DLD1 (cell line): ENCODE data around the gene AKT1.

Source experiments
- in situ Hi-C: cut with HindIII; loops from 2 replicates; pipeline ENCODE4 v1.10.0; 2017; ENCODE audit warnings: low sequenced_read_pairs

The AKT1 gene

DNA sequence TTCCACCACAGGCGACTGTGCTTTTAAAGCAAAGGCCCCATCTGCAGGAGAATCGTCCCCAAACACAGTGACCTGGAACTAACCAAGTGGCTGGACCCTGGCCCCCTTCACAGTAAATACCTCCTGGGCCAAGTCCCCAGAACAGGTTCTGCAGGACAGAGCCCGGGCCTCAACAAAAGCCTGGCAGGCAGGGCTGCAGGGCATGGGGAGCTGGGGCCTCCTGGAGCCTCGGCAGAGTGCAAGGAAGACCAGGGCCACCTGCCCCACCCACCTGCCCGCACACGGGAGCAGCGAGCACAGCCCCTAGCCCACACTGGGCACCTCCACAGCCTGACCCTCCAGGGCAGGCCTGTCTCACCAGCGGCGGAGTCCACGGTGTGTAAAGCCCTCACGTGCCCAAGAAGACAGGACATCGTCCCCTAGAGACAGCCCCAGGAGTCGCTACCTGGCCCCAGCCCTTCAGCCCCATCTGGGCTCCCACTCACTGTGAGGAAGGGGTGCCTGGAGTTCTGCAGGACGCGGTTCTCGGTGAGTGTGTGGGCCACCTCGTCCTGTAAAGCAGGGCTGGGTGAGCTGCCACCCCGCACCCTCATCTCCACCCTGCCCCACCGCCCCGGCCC is 21.0 kb downstream of the AKT1 start:
- in situ Hi-C loops, result no loop called here

DNA sequence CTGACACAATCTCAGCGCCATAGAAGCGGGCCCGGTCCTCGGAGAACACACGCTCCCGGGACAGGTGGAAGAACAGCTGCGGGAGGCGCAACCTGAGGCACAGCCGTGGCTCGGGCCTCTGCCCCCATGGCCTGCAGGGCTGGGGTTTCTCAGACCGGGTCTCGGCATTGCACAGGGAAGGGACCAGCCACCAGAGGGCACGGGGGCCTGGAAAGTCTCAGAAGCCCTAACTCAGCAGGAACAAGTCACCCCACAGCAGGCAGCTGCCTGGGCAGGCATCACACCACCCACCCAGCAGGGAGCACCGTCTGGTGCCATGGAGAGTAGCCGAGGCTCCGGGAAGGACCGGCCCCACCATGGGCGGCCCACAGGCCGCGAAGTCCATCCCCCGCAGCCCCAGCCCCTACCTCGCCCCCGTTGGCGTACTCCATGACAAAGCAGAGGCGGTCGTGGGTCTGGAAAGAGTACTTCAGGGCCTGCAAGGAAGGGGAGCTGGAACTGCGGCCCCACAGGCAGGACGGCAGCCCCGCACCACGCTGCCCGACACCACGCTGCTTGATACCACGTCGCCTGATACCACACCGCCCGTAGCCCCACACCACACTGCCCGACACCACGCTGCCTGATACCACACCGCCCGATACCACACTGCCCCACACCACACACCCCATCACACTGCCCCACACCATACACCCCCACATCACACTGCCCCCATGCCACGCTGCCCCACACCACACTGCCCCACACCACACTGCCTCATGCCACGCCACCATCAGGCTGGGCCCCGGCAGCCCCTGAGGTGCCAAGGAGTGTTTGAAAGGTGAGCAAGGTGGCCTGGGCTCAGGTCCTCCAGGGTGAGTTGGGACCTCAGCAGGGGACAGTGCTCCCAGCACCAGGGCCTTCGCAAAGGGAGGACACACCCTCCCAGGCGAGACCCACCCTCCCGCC is 21.8 kb downstream of the AKT1 start:
- in situ Hi-C loops, result no loop called here

DNA sequence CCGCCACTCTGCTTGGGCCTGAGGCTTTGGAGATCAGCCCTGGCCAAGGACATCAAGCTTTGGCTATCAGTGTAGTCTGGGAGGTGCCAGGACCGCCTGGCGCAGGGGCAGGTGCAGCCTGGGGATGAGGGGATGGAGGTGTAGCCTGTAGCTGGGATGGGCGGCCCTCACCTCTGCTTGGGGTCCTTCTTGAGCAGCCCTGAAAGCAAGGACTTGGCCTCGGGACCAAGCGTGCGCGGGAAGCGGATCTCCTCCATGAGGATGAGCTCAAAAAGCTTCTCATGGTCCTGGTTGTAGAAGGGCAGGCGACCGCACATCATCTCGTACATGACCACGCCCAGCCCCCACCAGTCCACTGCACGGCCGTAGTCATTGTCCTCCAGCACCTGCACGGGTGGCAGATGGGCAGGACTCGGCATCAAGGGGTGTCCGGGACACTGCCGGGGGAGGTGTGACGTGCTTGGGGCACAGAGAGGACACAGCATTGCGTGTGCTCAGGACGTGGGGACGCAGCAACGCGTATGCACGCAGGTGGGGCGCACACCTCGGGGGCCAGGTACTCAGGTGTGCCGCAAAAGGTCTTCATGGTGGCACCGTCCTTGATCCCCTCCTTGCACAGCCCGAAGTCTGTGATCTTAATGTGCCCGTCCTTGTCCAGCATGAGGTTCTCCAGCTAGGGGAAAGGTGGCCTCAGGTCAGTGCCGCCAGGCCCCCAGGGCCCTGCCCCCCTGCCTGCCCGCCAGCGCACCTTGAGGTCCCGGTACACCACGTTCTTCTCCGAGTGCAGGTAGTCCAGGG is 22.6 kb downstream of the AKT1 start:
- in situ Hi-C loops, result no loop called here

DNA sequence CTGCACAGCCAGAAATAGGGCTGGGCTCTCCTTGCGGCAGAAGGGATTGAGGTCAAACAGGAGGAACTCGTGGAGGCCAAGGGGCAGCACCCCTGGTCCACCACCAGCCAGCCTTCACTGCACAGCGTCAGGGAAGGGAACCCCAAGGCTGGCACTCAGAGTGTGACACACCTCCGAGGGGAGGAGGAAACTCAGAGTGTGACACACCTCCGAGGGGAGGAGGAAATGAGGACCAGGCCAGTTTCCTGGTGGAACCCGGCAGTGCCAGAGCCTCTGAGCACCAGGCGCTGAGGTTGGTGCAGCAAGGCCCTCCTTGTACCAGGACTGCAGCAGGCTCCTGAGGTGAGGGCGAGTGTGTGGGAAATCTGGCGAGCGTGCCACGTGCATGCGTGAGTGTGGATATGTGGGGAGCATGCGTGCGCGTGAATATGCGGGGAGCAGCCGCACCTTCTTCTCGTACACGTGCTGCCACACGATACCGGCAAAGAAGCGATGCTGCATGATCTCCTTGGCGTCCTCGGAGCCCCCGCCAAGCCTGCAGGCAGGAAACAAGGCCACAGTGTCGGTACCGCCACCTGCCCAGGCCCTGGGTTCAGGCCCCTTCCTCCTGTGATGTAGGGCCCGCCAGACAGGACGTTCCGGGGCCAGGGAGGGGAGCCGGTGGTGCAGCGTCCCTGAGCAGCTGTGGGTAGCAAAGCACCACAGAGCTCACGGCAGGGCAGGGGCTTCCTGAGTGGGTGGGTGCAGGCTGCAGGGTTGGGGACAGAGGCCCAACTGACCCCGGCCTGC is 23.4 kb downstream of the AKT1 start:
- in situ Hi-C loops, result no loop called here

DNA sequence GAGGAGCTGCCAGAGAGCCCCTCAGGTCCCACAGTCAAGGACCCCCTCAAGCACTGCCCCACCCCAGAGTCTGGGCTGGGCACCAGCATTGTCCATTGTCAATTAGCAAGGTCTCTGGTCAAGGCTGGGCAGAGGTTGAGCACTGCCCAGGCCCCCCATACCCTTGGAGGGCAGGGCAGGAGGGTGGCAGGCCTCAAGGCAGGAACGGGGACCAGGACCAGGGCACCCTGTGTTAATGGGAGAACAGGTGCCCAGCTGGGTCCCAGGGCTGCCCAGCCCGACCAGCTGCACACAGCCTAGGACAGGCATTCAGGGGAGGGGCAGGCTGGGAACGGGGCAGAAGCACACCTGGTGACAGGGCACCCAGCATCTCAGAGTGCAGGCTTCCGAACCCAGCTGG is 24.2 kb downstream of the AKT1 start:
- in situ Hi-C loops, result no loop called here

DNA sequence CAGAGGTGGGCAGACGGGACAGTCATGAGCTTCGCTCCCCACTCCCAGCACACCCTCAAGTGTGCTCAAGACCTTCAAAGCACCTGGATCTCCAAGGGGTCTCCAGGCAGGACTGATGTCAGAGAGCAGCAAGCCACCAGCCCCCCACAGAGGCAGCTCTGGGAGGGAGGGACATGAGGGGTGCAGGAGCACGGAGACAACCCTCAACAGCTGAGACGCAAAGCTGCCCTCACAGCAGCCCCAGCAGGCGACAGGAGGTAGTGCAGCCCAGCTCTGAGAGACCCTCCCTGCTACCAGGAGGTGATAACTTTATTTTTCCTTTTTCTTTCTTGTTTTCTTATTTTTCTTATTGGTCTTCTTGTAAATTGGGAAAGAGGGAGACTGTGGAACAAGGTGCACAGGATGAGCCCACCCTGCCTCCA is 24.7 kb downstream of the AKT1 start:
- in situ Hi-C loops, result no loop called here

DNA sequence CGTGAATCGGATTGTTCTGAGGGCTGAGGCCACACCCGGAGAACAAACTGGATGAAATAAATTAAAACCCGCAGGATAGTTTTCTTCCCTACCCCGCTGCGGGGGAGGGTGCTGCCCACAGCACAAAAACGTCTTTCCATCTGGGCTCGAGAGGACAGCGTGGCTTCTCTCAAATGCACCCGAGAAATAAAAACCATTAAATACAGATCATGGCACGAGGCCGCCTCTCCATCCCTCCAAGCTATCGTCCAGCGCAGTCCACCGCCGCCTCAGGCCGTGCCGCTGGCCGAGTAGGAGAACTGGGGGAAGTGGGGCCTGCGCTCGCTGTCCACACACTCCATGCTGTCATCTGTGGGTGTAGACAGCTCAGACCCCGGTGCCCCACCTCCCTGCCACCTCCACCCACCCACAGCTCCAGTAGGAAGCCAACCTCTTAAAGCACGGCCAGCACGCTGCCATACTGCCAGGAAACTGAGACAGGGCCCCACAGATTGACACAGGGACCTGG is 25.4 kb downstream of the AKT1 start:
- in situ Hi-C loops, result no loop called here

DNA sequence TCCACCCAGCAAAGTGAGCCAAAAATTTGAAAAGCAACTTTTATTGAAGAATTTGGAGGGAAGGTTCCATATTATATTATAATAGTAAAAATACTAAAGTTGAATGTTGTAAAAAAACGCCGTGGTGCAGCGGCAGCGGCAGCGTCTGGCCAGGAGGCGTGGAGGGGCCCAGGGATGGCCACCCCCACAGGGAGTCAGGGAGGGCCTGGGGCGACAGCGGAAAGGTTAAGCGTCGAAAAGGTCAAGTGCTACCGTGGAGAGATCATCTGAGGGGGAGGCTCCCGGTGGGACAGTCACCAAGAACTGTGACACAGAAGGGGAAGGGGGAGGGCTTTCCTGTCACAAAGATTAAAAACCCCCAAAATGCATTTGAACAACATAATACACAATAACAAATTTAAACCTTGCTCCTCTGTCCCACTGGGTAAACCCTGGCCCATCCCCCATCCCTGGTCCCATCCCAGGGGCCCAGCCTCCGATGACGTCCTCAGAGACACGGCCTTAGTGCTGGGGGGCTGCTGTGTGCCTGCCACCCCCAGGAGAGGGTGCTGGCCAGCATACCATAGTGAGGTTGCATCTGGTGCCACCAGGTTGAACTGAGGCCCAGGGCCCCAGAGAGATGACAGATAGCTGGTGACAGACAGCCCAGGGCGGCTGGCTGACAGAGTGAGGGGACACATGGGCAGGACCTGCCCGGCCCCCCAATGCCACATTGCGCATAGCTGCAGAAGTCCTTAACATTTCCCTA is 26.1 kb downstream of the AKT1 start:
- in situ Hi-C loops, result no loop called here

DNA sequence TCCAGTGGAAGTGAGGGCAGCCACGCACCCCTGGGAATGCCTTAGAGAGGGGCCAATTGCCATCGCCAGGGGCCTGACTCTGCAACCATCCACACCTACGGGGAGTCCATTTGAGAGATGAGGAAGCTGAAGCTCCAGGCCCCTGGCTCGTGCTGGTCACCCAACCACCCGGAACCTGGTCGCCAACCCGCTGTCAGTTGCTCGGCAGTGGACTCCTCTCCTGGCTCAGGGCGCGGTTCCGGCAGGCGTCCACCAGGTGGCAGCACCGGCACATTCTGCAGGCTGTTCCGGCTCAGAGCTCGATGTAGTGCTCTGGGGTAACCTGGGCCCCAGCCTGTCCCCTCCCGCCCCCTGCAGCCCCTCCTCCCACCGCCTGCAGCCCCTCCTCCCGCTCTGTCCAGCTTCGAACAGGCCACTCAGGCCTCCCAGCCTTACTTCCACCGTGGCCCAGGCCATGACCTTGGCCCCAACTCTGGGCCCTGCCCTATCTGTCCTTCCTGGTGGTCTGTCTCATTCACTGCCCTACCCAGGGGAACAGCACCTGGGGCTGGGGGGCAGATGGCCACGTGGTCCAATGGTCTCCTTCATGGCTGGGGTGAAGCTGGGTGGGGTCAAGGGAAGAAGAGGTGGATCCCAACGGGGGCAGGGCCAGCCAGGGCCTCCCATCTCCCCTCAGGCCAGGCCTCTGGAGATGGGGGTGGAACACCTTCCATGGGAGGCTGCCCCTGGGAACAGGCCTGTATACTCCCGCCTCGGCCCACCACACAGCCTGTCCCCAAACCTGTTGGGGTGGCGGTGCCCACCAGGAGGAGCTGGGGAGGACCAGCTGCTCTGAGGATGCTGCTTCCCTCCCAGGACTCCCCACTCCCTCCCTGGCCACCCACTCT is 26.9 kb downstream of the AKT1 start:
- in situ Hi-C loops, result no loop called here

DNA sequence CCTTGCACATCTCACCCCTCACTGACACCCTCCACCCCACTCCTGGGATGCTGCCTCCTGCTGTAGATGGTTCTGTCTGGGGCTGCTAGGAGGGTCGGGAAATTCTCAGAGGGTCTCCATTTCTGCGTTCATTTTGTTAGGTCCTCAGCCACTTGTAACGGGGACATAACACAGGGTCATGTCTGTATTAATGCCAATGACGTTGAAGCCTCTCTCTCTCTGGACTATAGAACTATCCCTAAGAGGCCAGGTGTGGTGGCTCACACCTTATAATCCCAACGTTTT is 28.0 kb downstream of the AKT1 start:
- in situ Hi-C loops, result no loop called here

DNA sequence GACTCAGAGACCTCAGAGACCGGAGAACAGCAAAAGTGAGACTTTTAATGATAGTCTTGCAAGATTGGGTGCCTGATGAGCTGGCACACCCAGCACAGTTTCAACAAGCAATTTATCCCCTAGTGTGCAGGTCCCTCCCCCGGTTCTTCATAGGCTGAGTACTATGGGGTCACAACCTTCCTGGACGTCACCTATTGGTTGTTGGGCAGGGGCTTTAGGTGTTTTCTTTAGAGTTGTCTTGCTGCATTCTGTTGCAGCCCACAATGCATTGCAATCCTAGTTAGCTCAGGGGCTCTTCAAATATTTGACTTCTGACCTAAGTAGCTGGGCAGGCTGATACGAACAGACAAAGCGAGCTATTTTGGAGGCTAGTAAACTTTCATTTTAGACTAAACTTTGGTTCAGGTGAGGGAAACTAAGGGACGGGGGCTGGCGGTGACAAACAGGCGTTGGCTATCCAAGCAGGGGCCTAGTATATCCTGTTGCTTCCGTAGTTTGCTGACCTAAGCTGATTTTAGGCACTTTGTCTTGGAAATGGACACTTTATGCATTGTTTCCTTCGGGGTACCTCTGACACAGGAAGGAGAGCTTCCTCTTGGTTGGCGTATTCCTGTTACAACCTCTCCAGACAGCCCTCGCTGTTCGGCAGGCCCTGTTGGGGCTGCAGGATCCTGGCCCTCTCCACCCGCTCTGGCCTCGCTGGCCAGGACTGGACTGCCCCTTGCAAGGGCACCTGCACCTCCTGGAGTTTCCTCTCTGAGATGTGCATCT is 28.5 kb downstream of the AKT1 start:
- in situ Hi-C loops, result no loop called here

DNA sequence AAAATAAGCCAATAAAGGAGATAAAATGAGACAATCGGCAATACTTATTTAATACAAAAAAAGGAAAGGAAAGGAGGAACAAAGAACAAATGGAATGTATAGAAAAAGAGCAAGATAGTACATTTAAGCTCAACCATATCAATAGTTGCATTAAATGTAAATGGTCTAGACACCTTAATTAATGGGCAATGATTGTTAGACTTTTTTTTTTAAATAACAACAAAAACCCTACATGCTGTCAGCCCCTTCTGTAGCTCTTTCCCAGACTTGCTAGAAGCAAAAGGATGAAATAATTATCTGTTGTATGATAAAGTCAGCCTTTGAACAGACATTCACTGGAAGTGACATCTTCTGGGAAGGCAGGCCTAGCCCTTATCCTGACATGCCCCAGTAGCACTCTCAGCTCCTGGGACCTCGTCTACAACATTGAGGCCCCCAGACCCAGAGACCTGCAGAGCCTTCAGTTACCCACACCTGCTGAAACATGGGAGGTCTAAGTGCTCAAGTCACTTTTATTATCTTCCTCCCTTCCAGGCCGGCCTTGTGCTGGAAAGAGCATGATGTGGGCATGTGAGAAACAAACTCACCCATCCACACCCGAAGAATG is 29.2 kb downstream of the AKT1 start:
- in situ Hi-C loops, result no loop called here

DNA sequence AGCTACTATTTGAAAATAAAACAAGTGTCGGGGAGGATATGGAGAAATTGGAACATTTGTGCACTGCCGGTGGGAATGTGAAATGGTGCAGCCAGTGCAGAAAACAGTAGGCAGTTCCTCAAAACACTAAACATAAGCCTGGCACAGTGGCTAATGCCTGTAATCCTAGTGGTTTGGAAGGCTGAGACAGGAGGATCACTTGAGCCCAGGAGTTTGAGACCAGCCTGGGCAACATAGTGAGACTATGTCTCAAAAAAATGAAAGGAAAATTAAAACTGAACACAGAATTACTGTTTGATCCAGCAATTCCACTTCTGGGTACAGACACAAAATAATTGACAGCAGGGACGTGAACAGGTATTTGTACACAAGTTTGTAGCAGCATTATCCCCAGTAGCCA is 30.0 kb downstream of the AKT1 start:
- in situ Hi-C loops, result no loop called here

DNA sequence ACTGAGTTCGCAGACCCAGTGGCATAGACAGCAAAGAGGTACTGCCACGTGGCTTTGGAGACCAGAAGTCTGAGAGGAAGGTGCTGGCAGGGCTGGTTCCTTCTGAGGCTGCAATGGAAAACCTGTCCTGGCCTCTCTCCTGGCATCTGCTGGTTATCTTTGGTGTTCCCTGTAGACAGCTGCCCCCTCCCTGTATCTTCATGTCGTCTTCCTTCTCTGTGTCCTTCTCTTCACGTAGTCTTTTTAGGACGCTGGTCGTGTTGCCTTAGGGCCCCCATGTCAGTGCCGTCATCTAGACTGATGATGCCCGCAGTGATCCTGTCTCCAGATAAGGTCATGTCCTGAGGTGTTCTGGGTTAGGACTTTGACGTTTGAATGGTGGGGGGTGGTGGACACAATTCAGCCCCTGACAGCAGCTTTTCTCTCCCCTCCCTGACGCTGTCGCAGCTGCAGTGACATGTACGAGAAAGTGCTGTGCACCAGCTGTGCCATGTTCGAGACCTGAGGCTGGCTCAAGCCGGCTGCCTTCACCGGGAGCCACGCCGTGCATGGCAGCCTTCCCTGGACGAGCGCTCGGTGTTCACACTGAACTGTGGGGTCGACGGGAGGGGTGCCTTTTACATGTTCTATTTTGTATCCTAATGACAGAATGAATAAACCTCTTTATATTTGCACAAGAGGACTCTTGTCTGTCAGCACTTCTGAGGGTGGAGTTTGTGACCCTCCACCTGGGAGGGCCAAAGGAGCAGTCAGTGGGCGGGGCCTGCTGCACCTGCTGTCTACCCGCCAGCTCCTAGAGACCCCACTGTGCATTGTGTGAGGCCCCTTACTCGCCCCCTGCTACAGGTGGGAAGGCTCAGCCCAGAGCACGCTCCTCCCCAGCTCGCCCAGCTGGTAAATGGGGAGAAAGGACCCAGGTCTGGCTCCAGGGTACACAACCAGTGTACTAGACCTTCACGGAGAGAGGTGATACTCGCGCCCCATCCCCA is 36.3 kb downstream of the AKT1 start:
- in situ Hi-C loops, result no loop called here

DNA sequence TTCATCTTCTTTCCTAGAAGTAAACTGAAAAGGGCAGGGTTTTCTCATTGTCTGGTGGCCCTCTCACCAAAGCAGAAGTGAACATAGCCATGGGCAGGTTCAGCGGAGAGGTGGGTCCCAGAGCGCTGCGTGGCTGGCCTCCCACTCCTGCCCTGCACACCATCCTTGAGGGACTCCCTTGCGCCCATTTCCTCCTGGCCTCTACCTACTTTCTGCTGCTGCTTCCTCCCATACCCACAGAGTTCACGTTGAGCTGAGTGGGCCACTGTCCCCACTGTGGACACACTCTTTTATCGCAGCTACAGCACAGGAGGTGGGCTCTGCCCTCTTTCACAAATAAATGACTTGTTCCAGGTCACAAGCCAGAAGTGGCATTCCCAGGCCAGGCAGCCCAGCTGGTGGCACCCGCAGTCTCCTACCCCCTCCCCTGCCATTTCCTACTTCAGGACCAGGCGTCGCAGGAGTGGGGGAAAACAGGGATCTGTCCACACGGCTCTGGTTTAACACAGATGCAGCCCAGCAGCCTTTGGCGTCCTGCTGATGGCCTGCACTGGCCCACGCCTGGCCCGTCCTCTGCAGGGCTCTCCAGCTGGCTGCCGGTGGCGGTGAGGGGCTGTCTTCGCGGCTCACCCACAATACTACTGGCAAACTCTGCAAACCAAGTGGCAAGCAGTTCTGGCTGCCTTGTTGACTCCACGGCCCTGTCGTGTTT is 37.7 kb downstream of the AKT1 start:
- in situ Hi-C loops, result no loop called here

DNA sequence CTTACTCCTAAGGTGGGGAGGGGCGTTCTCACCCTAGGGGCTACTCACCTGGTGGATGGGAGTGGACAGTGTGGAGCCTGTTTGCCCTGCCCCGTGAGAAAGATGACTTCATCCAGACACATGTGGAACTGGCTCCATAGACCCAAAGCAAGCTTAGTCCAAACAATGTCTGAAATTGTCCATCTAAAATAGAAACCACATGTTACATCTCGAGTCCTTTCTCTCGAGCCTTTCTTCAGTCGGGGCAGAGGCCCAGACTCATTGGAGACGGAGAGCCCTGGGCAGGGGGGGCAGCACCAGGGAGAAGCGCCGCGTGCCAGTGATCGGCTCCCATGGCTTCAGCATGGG is 38.3 kb downstream of the AKT1 start:
- in situ Hi-C loops, result no loop called here
